Upper lobe of left lung (tissue), 4 donors: ENCODE data around the gene RRP7A.
"Not testable (repeated sequence)": the region's sequence is repeated elsewhere in the genome, so short reads cannot be mapped to it uniquely, and the experiment has no call there.

ENCODE experiments used
- POLR2AphosphoS5 ChIP-seq, 2 donors: sonication (generic); formaldehyde crosslinking; IDR thresholded peaks; one replicate each; pipeline ENCODE4 v1.5.1; 2017; ENCODE audit warnings: antibody characterized with exemption in 2 of 2
- TF ChIP-seq, protein P1 (sequence below), 6 experiments: fragments of 450-650 bp in 4 of 6; fragments of 200-600 bp in 2 of 6; sonication (generic) in 2 of 6; IDR thresholded peaks; one replicate each; pipeline ENCODE4 v1.5.1; 2016 to 2019; ENCODE audit warnings: antibody characterized with exemption in 6 of 6

DNA sequence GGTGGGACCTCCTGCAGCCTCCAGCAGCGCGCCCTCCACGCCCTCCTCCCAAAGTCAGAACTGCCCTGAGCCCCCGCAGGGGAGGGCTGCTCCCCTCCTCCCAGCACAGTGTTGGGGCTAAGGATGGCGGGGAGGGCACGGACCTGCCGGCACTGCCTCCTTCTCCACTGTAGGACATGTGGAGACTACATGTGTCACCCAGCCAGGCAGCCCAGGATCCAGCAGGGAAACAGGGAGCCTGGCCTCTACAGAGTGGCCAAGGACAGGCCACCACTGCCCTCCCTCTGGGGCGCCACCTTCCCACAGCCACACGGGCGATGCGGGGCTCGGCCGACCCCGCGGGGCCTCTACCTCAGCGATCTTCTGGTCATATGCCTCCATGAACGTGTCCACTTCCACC is 5.3 kb downstream of the RRP7A start:
- TF ChIP-seq, protein P1, sequence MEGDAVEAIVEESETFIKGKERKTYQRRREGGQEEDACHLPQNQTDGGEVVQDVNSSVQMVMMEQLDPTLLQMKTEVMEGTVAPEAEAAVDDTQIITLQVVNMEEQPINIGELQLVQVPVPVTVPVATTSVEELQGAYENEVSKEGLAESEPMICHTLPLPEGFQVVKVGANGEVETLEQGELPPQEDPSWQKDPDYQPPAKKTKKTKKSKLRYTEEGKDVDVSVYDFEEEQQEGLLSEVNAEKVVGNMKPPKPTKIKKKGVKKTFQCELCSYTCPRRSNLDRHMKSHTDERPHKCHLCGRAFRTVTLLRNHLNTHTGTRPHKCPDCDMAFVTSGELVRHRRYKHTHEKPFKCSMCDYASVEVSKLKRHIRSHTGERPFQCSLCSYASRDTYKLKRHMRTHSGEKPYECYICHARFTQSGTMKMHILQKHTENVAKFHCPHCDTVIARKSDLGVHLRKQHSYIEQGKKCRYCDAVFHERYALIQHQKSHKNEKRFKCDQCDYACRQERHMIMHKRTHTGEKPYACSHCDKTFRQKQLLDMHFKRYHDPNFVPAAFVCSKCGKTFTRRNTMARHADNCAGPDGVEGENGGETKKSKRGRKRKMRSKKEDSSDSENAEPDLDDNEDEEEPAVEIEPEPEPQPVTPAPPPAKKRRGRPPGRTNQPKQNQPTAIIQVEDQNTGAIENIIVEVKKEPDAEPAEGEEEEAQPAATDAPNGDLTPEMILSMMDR (IDR thresholded peaks at IDR 0.05), result not testable (repeated sequence)
- TF ChIP-seq POLR2AphosphoS5 (IDR thresholded peaks at IDR 0.05), result not testable (repeated sequence)
